Measurements from ENCODE around the gene GYPE.
"Not testable (repeated sequence)": the region's sequence is repeated elsewhere in the genome, so short reads cannot be mapped to it uniquely, and the experiment has no call there.

GYPE gene

GRCh38 chr4:143905440-143905839 is at the start of gene GYPE:
Gene GYPE (minus strand): TSS chr4:143905559. CDS start chr4:143905507, 52 bp downstream.
- DNase-seq: peak; percentile 90

- DNase-seq: not testable (repeated sequence)
Observed at GRCh38 chr4:143951458-143951972, 46.2 kb upstream of the GYPE start.

GRCh38 chr4:143950967-143951366 is 45.6 kb upstream of the GYPE start:
- DNase-seq: not testable (repeated sequence)

- DNase-seq: not testable (repeated sequence)
Observed at GRCh38 chr4:143950185-143950584, 44.8 kb upstream of the GYPE start.

GRCh38 chr4:143947493-143947892 is 42.1 kb upstream of the GYPE start:
- peak; percentile 55 for DNase-seq

- DNase-seq: not testable (repeated sequence)
Observed at GRCh38 chr4:143940708-143941107, 35.3 kb upstream of the GYPE start.

- DNase-seq: no peak
Observed at GRCh38 chr4:143939528-143939927, 34.2 kb upstream of the GYPE start.

GRCh38 chr4:143938890-143939289 is 33.5 kb upstream of the GYPE start:
- DNase-seq: not testable (repeated sequence)

- peak; percentile 38 for DNase-seq
Observed at GRCh38 chr4:143921181-143921580, 15.8 kb upstream of the GYPE start.

GRCh38 chr4:143916485-143916884 is 11.1 kb upstream of the GYPE start:
- not testable (repeated sequence) for DNase-seq

GRCh38 chr4:143912478-143912877 is 7.1 kb upstream of the GYPE start:
- not testable (repeated sequence) for DNase-seq

GRCh38 chr4:143911528-143912417 is 6.4 kb upstream of the GYPE start:
- DNase-seq: peak; percentile 56

GRCh38 chr4:143910906-143911305 is 5.5 kb upstream of the GYPE start:
- not testable (repeated sequence) for DNase-seq

- DNase-seq: peak; percentile 81
Observed at GRCh38 chr4:143907811-143908210, 2.5 kb upstream of the GYPE start.

- peak; percentile 62 for DNase-seq
Observed at GRCh38 chr4:143904431-143904830, 928 bp downstream of the GYPE start.

GRCh38 chr4:143890323-143890722 is 15.0 kb downstream of the GYPE start:
- not testable (repeated sequence) for DNase-seq

- not testable (repeated sequence) for DNase-seq
Observed at GRCh38 chr4:143888189-143888588, 17.2 kb downstream of the GYPE start.

- DNase-seq: peak; percentile 56
Observed at GRCh38 chr4:143884965-143885364, 20.4 kb downstream of the GYPE start.

GRCh38 chr4:143883529-143883928 is 21.8 kb downstream of the GYPE start:
- no peak for DNase-seq

- DNase-seq: no peak
Observed at GRCh38 chr4:143882892-143883291, 22.5 kb downstream of the GYPE start.

- peak; percentile 53 for DNase-seq
Observed at GRCh38 chr4:143879561-143879960, 25.8 kb downstream of the GYPE start.

- DNase-seq: not testable (repeated sequence)
Observed at GRCh38 chr4:143875357-143875756, 30.0 kb downstream of the GYPE start.

GRCh38 chr4:143870523-143871268 is 34.7 kb downstream of the GYPE start:
- peak; percentile 19 for DNase-seq

Measured in hematopoietic multipotent progenitor cell treated with erythropoietin and hydrocortisone succinate and interleukin-3 and kit ligand, for 6 days (in vitro differentiated cells).